ENCODE measurements around the gene PIGQ.

PIGQ gene

DNA sequence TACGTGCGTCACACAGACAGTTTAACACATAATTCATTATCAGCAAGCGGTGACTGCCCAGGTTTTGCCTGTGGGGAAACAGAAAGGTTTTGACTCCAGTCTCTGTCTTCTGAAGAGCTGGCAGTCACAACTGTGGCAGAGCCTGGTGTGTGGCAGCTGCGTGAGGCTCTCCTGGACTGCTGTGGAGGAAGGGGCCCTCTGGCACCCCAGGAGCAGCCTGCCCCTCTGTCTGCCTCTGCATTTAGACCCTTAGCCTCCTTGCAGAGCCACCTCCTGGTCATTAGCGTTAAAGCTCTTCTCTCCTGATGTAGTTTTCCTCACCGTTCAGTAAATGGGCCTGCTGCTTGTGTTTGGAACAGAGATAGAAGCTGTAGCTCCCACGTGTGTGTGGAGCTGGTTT lies 31.0 kb downstream of the PIGQ start:
- no peak for DNase-seq (ENCODE audit: low read depth in 1 of 2, low spot score in 1 of 2)

- DNase-seq (ENCODE audit: low read depth in 1 of 2, low spot score in 1 of 2) = no peak
Observed at GRCh38 chr16:603933-604332, 34.2 kb downstream of the PIGQ start.

GRCh38 chr16:606656-607307 lies 37.0 kb downstream of the PIGQ start:
- no peak for DNase-seq (ENCODE audit: low read depth in 1 of 2, low spot score in 1 of 2)

DNA sequence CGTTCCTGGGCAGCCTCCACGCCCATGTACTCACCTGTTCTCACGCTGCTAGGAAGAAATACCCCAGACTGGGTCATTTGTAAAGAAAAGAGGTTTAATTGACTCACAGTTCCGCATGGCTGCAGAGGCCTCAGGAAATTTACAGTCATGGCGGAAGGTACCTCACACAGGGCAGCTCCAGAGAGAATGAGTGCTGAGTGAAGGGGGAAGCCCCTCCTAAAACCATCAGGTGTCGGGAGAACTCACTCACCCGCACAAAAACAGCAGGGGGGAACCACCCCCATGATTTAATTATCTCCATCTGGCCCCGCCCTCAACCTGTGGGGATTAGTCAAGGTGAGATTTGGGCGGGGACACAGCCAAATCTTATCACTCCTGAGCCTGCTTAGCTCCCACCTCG lies 38.3 kb downstream of the PIGQ start:
- no peak for DNase-seq (ENCODE audit: low read depth in 1 of 2, low spot score in 1 of 2)

DNA sequence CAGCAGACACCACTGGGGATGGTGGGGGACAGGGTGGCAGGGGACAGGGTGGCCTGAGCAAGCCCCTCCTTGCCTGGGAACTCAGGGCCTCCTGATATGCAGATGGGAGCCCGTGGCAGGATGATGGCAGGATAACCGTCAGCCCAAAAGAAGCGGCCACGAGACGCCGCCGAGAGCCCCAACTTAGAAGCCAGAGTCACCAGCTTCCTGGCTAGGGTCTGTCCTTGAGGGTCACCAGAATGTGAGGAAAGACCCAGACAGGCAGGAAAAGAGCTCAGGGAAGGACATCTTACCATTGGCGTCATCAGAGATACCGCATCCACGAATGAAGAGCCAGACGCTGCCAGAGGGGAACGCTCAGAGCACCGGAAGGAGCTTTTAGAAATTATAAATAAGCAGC lies 39.5 kb downstream of the PIGQ start:
- no peak for DNase-seq (ENCODE audit: low read depth in 1 of 2, low spot score in 1 of 2)

GRCh38 chr16:609984-610383 lies 40.2 kb downstream of the PIGQ start:
- no peak for DNase-seq (ENCODE audit: low read depth in 1 of 2, low spot score in 1 of 2)

GRCh38 chr16:610513-611381 lies 41.0 kb downstream of the PIGQ start:
- peak; percentile 32 to 37 for DNase-seq (ENCODE audit: low read depth in 1 of 2, low spot score in 1 of 2)

DNA sequence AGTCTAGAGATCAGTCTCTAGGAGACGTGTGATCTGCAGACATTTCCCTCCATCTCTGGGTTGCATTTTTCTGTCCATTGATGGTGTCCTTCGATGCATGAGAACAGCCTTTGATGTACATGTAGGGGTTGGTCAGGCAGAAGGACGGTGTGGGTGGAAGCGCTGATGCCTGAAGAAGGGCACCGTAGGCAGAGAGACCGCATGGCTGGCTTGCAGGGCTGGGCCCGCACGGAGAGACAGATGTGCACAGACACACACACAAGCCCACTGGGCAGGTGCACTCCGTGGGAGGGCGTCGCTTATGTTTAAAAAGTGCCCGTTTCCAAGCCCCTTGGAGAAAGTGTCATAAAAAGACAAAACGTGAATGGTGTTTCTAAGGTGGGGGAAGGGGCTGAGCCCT lies 45.4 kb downstream of the PIGQ start:
- no peak for DNase-seq (ENCODE audit: low read depth in 1 of 2, low spot score in 1 of 2)

DNA sequence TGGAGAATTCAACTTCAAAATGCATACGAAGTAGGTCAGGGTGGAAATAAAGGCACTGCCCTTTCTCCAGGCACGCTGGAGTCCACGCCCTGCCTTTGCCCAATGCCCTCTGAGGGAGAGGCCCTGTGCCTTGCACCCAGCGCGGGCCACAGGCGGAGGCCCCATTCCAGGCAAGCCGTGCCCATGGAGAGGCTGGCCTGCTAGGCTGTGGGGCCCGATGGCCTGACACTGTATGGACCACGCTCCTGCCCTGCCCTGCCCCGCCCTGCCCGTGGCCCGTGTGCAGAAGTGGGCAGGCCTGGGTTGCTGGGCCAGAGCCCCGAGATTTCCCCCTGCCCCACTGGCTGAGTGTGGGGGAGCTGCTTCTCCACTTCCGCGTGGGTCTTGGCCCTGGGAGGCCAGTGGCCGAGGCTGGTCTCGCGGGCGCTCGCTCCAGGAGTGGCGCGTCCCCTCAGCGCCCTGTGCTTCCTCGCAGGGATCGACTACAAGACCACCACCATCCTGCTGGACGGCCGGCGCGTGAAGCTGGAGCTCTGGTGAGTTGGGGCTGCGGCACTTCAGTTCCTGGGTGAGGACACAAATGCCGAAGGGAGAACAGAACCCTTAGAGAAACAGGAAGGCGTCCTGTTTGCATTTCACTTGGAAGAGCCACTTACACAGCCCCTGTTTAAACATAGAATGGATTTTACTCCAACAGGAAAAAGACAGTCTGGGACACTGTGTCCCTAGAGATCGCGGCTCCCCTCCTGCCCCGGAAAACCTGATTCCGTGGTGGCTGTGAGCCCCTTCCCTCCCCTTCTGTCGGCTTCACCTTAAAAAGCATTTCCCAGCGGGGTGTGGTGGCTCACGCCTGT lies 47.2 kb downstream of the PIGQ start:
- no peak for DNase-seq (ENCODE audit: low read depth in 1 of 2, low spot score in 1 of 2)

DNA sequence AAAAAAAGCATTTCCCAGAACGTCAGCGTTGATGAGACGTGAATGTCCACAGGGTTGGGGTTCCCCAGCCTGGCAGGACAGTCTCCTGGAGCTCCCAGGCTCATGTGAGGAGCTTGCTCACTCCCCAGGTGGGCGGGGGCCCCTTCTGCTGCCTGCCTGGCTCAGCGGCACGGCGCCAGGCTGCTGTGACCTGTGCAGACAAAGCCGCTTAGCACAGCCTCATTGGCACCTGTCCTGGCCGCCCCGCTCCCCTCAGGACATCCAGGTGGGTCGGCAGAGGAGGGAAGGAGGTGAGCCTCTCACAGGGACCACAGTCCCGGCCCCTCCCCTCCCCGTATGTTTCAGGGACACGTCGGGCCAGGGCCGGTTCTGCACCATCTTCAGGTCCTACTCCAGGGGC lies 48.1 kb downstream of the PIGQ start:
- DNase-seq (ENCODE audit: low read depth in 1 of 2, low spot score in 1 of 2) = no peak

GRCh38 chr16:619476-620100 lies 49.8 kb downstream of the PIGQ start:
- no peak for DNase-seq (ENCODE audit: low read depth in 1 of 2, low spot score in 1 of 2)

- no peak for DNase-seq (ENCODE audit: low read depth in 1 of 2, low spot score in 1 of 2)
Observed at GRCh38 chr16:620700-621525, 51.1 kb downstream of the PIGQ start.

DNA sequence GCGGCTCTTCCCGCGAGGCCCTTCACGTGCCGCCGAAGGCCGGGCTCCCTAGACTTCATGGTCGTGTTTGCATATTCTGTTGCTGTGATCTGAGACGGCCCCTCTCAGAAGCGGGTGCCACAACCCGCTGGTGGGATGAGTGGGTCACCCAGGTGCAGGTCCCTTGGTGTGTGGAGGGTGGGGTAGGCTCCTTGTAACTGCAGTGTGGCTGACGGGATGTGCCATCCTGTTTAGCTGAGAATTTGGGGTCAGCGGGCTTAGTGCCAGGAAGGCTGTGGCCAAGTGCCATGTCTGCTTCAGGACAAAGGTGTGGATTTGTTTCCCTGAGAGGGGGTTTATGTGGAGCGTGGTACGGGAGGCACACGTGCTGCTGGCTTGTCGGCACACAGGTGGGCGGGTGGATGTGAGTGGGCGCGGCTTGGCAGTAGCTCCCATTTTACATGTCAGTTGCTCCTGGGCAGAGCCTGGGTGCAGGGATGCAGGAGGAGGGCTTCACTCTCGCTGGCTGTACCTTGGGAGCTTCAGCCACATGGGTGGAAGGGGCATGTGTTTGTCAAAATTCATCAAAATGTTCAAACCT lies 51.8 kb downstream of the PIGQ start:
- no peak for DNase-seq (ENCODE audit: low read depth in 1 of 2, low spot score in 1 of 2)

GRCh38 chr16:622920-623280 lies 53.1 kb downstream of the PIGQ start:
- DNase-seq (ENCODE audit: low read depth in 1 of 2, low spot score in 1 of 2) = no peak

DNA sequence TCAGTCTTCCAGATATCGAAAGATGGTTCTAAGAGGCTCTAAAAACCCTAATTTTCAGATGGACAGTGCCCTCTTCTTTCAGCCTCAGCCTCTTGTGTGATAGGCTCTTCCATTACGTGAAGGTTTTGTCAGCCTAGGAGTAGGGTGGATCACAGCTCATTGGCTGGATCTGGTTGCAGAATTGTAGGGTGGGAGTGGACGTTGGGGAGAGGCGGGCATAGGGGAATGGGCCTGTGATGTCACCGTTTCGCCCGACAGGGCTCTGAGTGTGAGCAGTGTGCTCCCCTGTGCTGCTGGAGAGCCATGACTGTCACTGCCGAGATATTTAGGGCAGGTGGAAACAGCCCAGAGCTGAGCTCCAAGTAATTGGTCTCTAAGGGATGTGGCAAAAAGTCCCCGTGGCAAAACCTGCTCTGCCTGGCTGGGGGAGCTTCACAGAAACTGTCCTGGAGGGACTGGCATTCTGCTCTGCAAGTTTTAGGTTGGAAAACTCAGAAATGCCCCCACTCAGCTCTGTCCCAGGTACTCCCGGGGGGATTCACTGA lies 54.8 kb downstream of the PIGQ start:
- no peak for DNase-seq (ENCODE audit: low read depth in 1 of 2, low spot score in 1 of 2)

- DNase-seq (ENCODE audit: low read depth in 1 of 2, low spot score in 1 of 2) = no peak
Observed at GRCh38 chr16:625117-625976, 55.6 kb downstream of the PIGQ start.

DNA sequence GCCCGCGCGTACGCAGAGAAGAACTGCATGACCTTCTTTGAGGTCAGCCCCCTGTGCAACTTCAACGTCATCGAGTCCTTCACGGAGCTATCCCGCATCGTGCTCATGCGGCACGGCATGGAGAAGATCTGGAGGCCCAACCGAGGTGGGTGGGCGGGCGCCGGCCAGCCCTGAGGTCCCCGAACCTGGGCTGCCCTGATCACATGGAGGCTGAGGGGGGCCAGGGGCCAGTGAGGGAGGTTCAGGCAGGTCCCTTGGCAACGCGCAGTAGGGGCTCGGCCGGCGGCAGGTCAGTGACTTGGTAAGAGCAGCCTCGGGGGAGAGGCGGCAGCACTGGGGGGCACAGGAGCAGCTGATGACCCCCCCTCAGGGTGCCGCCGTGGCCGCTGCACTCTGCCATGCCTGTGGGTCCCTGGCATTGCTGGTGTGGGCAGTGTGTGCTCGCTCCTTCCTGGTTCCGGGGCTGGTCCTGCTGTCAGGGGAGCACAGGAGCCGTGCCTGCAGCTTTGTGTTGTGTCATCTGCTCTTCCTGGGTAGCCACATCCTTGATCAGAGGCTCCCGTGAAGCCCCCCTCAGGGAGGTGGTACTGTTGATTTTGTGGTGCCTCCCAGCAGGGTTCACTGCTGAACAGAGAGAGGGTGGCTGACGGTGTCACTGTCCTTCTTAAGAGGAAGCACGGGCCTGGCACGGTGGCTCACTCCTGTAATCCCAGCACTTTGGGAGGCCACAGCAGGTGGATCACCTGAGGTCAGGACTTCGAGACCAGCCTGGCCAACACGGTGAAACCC lies 56.4 kb downstream of the PIGQ start:
- no peak for DNase-seq (ENCODE audit: low read depth in 1 of 2, low spot score in 1 of 2)

- no peak for DNase-seq (ENCODE audit: low read depth in 1 of 2, low spot score in 1 of 2)
Observed at GRCh38 chr16:626787-627453, 57.2 kb downstream of the PIGQ start.

Measured in activated T-helper 1 cell treated with anti-CD3 and anti-CD28 coated beads, Interleukin-2, amount 50 U/mL, for 16 hours (primary cell).